Left ventricle myocardium inferior (tissue), 1 donor: ENCODE data around the gene KRT73. TPM values are rescaled to one million over a fixed set of nuclear protein-coding genes. Genes with fewer than 3 reads are reported as not detected.

Experiments
- DNase-seq: peaks from one replicate; pipeline ENCODE4 v3.0.0-alpha.2; 2020
- H3K27ac ChIP-seq: fragments of 200-600 bp; replicated peaks from 2 replicates; pipeline ENCODE4 v1.8.0; 2021
- H3K27me3 ChIP-seq: fragments of 200-600 bp; 2 replicates; pipeline ENCODE4 v1.8.0; 2021; ENCODE audit warnings: low read depth
- H3K36me3 ChIP-seq: fragments of 200-600 bp; 2 replicates; pipeline ENCODE4 v1.8.0; 2021
- H3K4me1 ChIP-seq: fragments of 200-600 bp; 2 replicates; pipeline ENCODE4 v1.8.0; 2021
- H3K4me3 ChIP-seq: fragments of 200-600 bp; 2 replicates; pipeline ENCODE4 v1.8.0; 2021; ENCODE audit warnings: mild to moderate bottlenecking, moderate library complexity
- H3K9me3 ChIP-seq: fragments of 200-600 bp; replicated peaks from 2 replicates; pipeline ENCODE4 v1.8.0; 2021
- CTCF ChIP-seq: fragments of 200-600 bp; IDR thresholded peaks from 2 replicates; pipeline ENCODE4 v1.8.0; 2021; ENCODE audit warnings: antibody characterized with exemption, mild to moderate bottlenecking, borderline replicate concordance
- intact Hi-C: fragments of 100-400 bp; cut with micrococcal nuclease; formaldehyde crosslinking; loops from one replicate; pipeline ENCODE4 v1.11.0; 2022
- total RNA-seq: library from RNA; stranded (reverse); fragmentation: NEBNext Ultra II Directional; extraction: Animal tissue kit (Norgen Biotek cat#: 25700); gene quantifications from one replicate; pipeline ENCODE4 v1.2.1, GENCODE V29; 2021
- donor health status: DM: no; HTN: yes; CAD: no; lungs with severe emphysema.

The KRT73 gene
- total RNA-seq, 1 donor from 2014 or later = not detected

GRCh38 chr12:52590021-52590420, 28.3 kb downstream of the KRT73 start:
- peaks cover 60% of the 10 kb centered on the region for H3K27me3 ChIP-seq
- no peak overlapping the region for H3K27ac ChIP-seq
- TF ChIP-seq CTCF = no peak
- H3K9me3 ChIP-seq = peaks cover 3% of the 10 kb centered on the region
- H3K36me3 ChIP-seq = no peaks in the 10 kb centered on the region
- no peak overlapping the region for H3K4me3 ChIP-seq
- no peak for DNase-seq
- intact Hi-C loops = no loop called here
- no peaks in the 10 kb centered on the region for H3K4me1 ChIP-seq

- no peaks in the 10 kb centered on the region for H3K36me3 ChIP-seq
- no peaks in the 10 kb centered on the region for H3K4me1 ChIP-seq
- intact Hi-C loops = loop anchor here (10.0 kb wide), 2 partner anchors 297 to 387 kb away; no protein-coding TSS in a partner anchor
- no peak for TF ChIP-seq CTCF
- no peak for DNase-seq
- H3K27ac ChIP-seq = no peak overlapping the region
- no peak overlapping the region for H3K4me3 ChIP-seq
- H3K9me3 ChIP-seq = no peaks in the 10 kb centered on the region
- peaks cover 42% of the 10 kb centered on the region for H3K27me3 ChIP-seq
Measured at GRCh38 chr12:52587563-52587962, 30.8 kb downstream of the KRT73 start.

GRCh38 chr12:52585946-52586345, 32.4 kb downstream of the KRT73 start:
- no peak for DNase-seq
- intact Hi-C loops = loop anchor here (10.0 kb wide), 2 partner anchors 299 to 389 kb away; no protein-coding TSS in a partner anchor
- Histone ChIP-seq H3K9me3 (no peaks in the 10 kb centered on the region), H3K4me3 (no peak overlapping the region), H3K36me3 (no peaks in the 10 kb centered on the region), H3K27me3 (peaks cover 42% of the 10 kb centered on the region), H3K4me1 (no peaks in the 10 kb centered on the region), H3K27ac (no peak overlapping the region)
- no peak for TF ChIP-seq CTCF

GRCh38 chr12:52585066-52585465, 33.3 kb downstream of the KRT73 start:
- Histone ChIP-seq H3K9me3 (no peaks in the 10 kb centered on the region), H3K4me1 (no peaks in the 10 kb centered on the region), H3K27ac (no peak overlapping the region), H3K27me3 (peaks cover 40% of the 10 kb centered on the region), H3K4me3 (no peak overlapping the region), H3K36me3 (no peaks in the 10 kb centered on the region)
- no peak for DNase-seq
- no peak for TF ChIP-seq CTCF
- intact Hi-C loops = loop anchor here (10.0 kb wide), 2 partner anchors 300 to 390 kb away; no protein-coding TSS in a partner anchor

GRCh38 chr12:52584156-52584682, 34.1 kb downstream of the KRT73 start:
- Histone ChIP-seq H3K4me3 (no peak overlapping the region), H3K4me1 (no peaks in the 10 kb centered on the region), H3K36me3 (no peaks in the 10 kb centered on the region), H3K27me3 (peaks cover 47% of the 10 kb centered on the region), H3K27ac (no peak overlapping the region), H3K9me3 (no peaks in the 10 kb centered on the region)
- intact Hi-C loops = loop anchor here (10.0 kb wide), 2 partner anchors 301 to 391 kb away; no protein-coding TSS in a partner anchor
- no peak for DNase-seq
- TF ChIP-seq CTCF = no peak
